Activated T-cell treated with anti-CD3 and anti-CD28 coated beads for 24 hours (primary cell): ENCODE results near the gene ARHGEF7.

Experiments
- DNase-seq: peaks from one replicate; pipeline ENCODE4 v3.0.0-alpha.2; 2020; ENCODE audit warnings: low read depth

ARHGEF7 gene

GRCh38 chr13:111325941-111326620, 211.0 kb downstream of the ARHGEF7 start:
- DNase-seq = no peak

- DNase-seq = no peak
These were observed 211.5 kb downstream of the ARHGEF7 start for GRCh38 chr13:111326621-111326965.

GRCh38 chr13:111326981-111327642, 212.0 kb downstream of the ARHGEF7 start:
- DNase-seq = no peak

DNA sequence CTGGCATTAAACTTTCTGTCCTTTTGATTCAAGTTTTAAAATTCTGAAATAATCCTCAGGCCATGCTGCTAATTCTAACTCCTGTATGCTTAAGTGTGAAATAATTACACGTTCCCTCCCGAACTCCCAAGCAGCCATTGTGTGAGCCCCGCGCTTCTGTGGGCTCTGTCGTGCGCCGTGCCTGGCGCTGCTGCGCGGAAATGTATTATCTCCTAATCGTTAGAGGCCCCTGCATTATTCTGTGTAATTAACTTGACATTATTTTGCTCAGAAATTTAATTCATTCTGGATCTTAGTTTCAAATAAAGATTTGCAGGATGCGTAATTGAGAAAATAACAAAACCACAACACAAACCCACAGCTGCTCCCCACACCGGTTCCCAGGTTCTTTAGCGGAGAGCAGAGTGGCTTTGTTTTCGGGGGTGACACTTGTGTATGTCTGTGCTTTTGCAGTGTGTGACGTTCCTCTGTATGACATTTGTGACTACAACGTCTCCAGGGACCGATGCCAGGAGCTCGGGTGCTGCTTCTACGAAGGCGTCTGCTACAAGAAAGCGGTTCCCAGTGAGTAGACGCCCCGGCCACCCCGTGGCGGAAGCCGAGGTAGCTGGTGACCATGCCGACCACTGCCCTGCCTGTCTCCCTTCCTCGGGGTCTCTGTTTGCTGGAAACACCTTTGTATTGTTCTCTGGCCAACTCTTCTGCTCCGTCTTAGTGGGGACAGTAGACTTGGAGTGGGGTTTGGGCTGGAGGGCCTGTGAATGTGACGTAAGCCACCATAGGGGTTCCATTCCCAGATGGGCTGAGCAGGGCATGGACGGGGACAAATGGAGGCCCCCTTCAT, 212.8 kb downstream of the ARHGEF7 start:
- no peak for DNase-seq

- DNase-seq = no peak
These were observed 213.7 kb downstream of the ARHGEF7 start for GRCh38 chr13:111328574-111329410.

DNA sequence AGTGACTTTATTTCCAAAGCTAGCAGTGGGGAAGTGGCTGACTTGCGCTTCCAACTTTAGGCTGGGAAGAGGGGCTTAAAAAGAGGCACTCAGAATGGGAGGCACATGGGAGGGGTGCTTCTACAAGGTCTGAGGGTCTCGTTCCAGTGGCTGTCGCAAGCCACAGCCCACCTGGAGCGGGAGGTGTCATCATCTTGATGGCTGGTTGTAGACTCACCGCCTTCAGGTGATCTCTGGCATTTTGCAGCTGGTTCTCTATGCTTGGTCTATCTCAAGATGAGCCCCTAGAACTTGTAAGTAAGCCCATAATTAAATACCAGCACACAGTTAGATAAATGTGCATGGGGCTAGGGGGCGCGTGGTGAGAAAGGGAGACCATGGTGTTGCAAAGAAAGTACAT, 214.5 kb downstream of the ARHGEF7 start:
- no peak for DNase-seq

DNA sequence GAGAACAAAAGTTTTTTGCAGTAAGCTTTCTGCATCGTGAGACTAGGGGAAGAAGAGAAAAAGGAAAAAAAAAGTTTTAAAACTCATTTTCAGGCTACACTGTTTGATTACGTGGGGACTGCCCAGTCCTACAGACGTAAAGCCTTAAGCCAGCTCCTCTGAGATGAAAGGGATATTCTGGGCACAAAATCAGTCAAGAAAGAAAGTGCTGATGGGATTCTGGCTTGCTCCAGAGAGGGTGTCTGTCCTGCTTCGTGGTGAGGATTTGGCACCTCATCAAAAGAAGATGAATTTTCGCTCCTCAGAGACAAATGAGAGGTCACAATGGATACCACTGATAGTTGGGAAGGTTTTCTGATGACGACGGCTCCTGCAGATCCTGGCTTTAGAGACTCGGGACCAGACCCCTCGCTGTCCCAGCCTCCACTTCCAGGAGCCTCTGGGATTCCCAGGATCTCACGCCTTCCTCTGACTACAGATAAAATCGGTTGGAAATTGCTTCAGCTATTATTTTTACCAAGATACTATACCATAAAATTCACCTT, 215.0 kb downstream of the ARHGEF7 start:
- no peak for DNase-seq

DNA sequence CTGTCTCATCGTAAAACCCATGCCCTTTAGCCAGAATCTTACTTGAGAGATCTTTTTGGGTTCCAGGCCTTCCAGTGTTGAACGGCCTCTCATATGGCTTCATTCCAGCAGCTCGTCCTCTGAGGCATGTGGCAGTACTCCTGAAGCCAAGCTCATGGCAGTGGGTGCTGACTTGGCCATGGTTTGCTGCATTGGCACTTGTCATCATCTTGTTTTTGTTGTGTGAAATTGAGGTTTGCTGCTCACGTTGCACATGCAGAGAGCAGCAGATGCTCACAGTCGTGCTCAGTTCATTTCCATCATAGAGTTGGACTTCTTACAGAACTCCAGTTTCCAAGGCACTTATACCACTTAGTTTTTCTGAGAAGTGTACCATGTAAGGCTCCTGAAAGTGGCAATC, 220.2 kb downstream of the ARHGEF7 start:
- DNase-seq = no peak

DNA sequence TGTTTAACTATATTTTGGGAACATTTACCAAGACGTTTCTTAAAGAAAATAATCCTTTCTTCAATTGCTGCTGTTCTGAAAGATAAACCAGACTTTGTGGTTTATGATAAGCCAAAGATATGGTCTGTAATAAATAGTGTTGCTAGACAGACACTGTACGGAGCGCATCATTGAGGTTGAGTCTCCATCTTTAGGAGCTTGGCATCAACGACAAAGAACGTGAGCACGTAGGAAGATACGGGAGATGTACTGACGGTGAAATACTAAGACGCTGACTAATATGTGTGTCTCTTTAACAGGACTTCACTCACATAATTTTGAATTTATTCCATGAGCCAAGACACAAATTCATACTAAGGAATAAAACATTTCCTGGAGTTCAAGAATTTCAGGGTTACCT, 221.6 kb downstream of the ARHGEF7 start:
- no peak for DNase-seq

DNA sequence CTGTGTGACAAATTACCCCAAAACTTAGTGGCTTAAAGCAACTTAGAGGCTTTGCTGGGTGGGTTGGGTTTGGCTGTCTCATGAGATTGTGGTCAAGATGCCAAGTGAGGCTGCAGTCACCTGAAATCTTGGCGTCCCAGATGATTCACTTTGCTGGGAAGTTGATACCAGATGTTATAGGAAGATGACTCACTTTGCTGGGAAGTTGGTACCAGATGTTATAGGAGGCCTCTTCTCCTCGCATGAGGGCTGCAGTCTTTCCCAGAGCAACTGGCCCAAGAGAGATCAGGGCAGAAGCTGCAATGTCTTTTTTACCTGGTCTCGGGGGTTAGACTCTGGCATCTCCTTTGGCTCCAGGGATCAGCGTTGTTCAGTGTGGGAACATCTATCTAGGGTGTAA, 222.1 kb downstream of the ARHGEF7 start:
- no peak for DNase-seq

DNA sequence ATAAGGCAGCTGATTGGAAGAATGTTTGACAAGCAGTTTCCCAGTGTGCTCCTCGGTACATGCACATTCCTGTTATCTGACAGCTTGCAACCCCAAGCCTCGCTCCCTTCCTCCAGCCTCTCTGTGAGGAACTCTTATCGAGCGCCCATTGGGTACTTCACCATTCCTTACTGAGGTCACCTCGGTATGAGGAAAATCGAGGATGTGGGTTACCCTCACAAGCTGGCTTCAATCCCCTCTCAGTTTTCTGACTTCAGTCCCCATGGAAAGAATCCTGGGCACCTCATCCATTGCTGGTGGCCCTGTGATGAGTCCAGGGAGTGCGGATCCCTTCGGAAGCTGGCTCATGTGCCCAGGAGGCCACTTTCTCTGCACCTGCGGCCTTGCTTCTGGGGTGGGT, 222.6 kb downstream of the ARHGEF7 start:
- no peak for DNase-seq

- DNase-seq = no peak
These were observed 223.7 kb downstream of the ARHGEF7 start for GRCh38 chr13:111338841-111339240.

DNA sequence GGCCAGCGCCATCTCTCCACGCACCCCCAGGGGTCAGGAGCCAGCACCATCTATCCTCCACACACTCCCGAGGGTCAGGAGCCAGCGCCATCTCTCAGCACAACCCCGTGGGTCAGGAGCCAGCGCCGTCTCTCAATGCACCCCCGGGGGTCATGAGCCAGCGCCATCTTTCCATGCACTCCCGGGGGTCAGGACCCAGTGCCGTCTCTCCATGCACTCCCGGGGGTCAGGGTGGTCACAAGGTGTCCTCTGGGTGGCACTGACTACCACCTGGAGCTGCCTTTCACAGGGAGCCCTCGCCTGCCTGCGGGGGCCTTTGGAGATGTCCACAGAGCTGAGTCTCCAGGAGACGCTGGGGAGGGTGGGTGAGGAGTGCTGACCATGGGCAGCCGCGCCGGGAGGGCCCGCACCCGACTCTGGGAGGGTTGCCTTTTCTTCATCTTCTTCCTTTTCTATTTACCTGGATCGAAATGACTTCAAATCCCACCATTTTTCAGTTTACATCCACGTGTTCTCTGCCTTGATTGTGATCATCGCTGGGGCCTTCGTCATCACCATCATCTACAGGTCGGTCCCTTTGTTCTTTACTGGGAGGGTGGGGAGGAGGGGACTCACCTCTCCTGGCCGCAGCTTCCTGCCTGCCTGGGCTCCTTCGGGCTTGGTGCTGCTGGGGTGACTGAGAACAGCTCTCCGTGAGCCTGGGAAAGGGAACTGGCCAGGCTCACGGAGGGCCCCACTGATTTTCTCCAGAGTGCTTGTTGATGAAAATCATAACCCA, 224.4 kb downstream of the ARHGEF7 start:
- no peak for DNase-seq

GRCh38 chr13:111341886-111342285, 226.8 kb downstream of the ARHGEF7 start:
- no peak for DNase-seq

DNA sequence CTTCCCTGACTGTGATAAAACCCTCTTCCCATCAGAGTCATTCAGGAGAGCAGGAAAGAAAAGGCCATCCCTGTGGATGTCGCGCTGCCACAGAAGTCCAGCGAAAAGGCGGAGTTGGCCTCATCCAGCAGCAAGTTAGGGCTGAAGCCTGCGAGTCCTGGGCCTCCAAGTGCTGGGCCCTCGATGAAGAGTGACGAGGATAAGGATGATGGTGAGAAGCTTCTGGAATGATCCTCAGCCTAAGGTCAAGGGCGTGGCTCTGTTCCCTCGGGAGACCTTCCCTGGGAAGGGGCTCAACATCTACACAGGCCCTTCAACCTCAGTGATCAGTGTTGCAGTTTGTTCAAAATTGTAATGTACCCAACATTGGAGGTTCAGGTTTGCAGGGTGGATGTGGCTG, 227.6 kb downstream of the ARHGEF7 start:
- no peak for DNase-seq

- no peak for DNase-seq
These were observed 228.2 kb downstream of the ARHGEF7 start for GRCh38 chr13:111343186-111343805.

DNA sequence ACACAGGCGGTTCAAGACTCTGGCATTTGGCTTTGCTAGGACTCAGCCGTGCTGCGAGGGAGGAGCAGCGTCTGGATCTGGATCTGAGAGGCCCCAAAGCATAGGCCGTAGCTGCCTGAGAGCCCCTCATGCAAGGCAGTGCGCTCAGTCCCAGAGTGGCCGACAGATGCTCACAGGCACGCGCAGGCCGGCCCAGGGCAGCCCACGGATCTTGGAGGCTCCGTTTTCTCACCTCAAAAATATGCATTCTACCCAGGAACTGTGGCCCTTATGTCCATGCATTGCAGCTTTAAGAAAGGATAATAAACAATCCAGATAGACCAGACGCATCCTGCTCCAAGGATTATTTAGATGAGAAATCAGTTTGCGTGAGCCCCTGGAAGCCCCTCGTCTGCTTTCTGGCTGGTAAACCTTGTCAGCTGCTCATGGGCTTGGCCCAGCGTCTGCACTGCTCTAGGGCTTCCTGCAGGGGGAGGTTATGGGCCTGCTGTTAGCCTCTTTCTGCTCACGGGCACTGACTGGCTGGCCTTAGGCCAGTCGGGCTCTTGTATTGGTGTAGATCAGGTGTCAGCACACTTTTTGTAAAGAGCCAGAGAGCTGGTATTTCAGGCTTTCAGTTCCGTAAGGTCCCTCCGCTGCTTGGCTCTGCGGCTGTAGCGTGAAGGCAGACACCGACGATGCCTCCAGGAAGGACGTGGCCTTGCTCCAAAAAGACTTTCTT, 229.5 kb downstream of the ARHGEF7 start:
- no peak for DNase-seq

GRCh38 chr13:111345682-111346081, 230.6 kb downstream of the ARHGEF7 start:
- no peak for DNase-seq

- DNase-seq = no peak
These were observed 231.1 kb downstream of the ARHGEF7 start for GRCh38 chr13:111346101-111346680.

DNA sequence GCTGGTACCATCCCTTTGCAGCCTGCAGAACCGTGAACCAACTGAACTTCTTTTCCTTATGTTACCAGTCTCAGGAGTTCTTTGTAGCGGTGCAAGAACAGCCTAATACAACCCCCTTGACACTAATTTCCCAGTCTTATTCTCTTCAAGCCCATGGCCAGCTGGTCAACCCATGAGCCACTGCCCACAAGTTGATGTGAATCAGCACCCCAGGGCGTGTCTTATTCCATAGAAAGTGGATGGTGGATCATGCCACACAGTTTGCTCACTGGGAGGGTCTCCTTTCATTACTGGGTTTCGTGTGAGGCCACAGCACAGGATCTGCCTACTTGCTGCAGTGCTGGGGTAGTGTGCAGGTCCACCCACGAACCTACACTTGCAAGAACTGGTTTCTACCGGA, 232.3 kb downstream of the ARHGEF7 start:
- no peak for DNase-seq
